ENCODE results near the gene CRYBG2. TPM values are rescaled to one million over a fixed set of nuclear protein-coding genes. Genes with fewer than 3 reads are reported as not detected.

Gene CRYBG2
- total RNA-seq, 4 donors from 2014 or later = 0.35 to 2.7 (median 0.50) TPM

- H3K9me3 ChIP-seq = no peaks in the 10 kb centered on the region
- 83 to 93% methylated on average over 3 of the region's 3 CpGs for WGBS, 2 donors (ENCODE audit: low coverage in 1 of 2)
- no peak for TF ChIP-seq POLR2A (IDR thresholded peaks at IDR 0.05)
- TF ChIP-seq CTCF (IDR thresholded peaks at IDR 0.05) = no peak
- no peak for TF ChIP-seq POLR2AphosphoS5 (IDR thresholded peaks at IDR 0.05)
- no peak for TF ChIP-seq EP300 (IDR thresholded peaks at IDR 0.05)
- ATAC-seq = no peak
- H3K27me3 ChIP-seq = peaks cover 89% of the 10 kb centered on the region
- H3K4me1 ChIP-seq = peaks cover 0 to 16% (median 9%) of the 10 kb centered on the region in 3 donors
- no peaks in the 10 kb centered on the region for H3K36me3 ChIP-seq
- H3K27ac ChIP-seq = no peak overlapping the region
- H3K4me3 ChIP-seq = no peak overlapping the region
Observed at GRCh38 chr1:26362331-26362730, 8.4 kb upstream of the CRYBG2 start.

- Histone ChIP-seq H3K27me3 (peaks cover 89% of the 10 kb centered on the region), H3K9me3 (no peaks in the 10 kb centered on the region), H3K36me3 (no peaks in the 10 kb centered on the region), H3K4me3 (no peak overlapping the region), H3K27ac (no peak overlapping the region), H3K4me1 (peaks cover 0 to 16% (median 9%) of the 10 kb centered on the region in 3 donors)
- ATAC-seq = no peak
- 85% methylated on average over 4 of the region's 12 CpGs; no CpG with 5 or more reads in 1 of the 2 donors for WGBS, 2 donors (ENCODE audit: low coverage in 1 of 2)
- TF ChIP-seq CTCF (IDR thresholded peaks at IDR 0.05) = no peak
- no peak for TF ChIP-seq POLR2AphosphoS5 (IDR thresholded peaks at IDR 0.05)
- no peak for TF ChIP-seq EP300 (IDR thresholded peaks at IDR 0.05)
- TF ChIP-seq POLR2A (IDR thresholded peaks at IDR 0.05) = no peak
Observed at GRCh38 chr1:26361605-26362122, 7.7 kb upstream of the CRYBG2 start.

- TF ChIP-seq CTCF (IDR thresholded peaks at IDR 0.05) (no peak), EP300 (IDR thresholded peaks at IDR 0.05) (no peak), POLR2A (IDR thresholded peaks at IDR 0.05) (no peak), POLR2AphosphoS5 (IDR thresholded peaks at IDR 0.05) (no peak)
- H3K4me1 ChIP-seq = peaks cover 0 to 16% (median 9%) of the 10 kb centered on the region in 3 donors
- H3K27ac ChIP-seq = no peak overlapping the region
- ATAC-seq = no peak
- 24 to 34% methylated on average over 6 to 11 of the region's 27 CpGs for WGBS, 2 donors (ENCODE audit: low coverage in 1 of 2)
- peak overlapping the region in 1 of 2 donors; percentile 36 for H3K4me3 ChIP-seq
- H3K9me3 ChIP-seq = no peaks in the 10 kb centered on the region
- H3K36me3 ChIP-seq = no peaks in the 10 kb centered on the region
- H3K27me3 ChIP-seq = peaks cover 93% of the 10 kb centered on the region
Observed at GRCh38 chr1:26360807-26361604, 7.1 kb upstream of the CRYBG2 start.

GRCh38 chr1:26359981-26360806 is 6.3 kb upstream of the CRYBG2 start:
- no peak overlapping the region for H3K27ac ChIP-seq
- no peaks in the 10 kb centered on the region for H3K9me3 ChIP-seq
- WGBS, 2 donors (ENCODE audit: low coverage in 1 of 2) = 3 to 7% methylated on average over 12 to 18 of the region's 67 CpGs
- no peak for TF ChIP-seq POLR2A (IDR thresholded peaks at IDR 0.05)
- TF ChIP-seq EP300 (IDR thresholded peaks at IDR 0.05) = no peak
- no peak for TF ChIP-seq CTCF (IDR thresholded peaks at IDR 0.05)
- no peak for TF ChIP-seq POLR2AphosphoS5 (IDR thresholded peaks at IDR 0.05)
- peaks cover 100% of the 10 kb centered on the region for H3K27me3 ChIP-seq
- no peaks in the 10 kb centered on the region for H3K36me3 ChIP-seq
- peaks cover 0 to 16% (median 9%) of the 10 kb centered on the region in 3 donors for H3K4me1 ChIP-seq
- peak overlapping the region in 1 of 2 donors; percentile 36 for H3K4me3 ChIP-seq
- ATAC-seq = no peak

Measured in gastroesophageal sphincter (tissue), 4 donors.